SKM-1 (cell line): ENCODE data around the gene RNF166.
"Not testable (repeated sequence)": the region's sequence is repeated elsewhere in the genome, so short reads cannot be mapped to it uniquely, and the experiment has no call there.

Experiments
- DNase-seq: peaks from one replicate; lab custom pipeline; 2025; ENCODE audit not compliant: unreplicated experiment; lab: John Stamatoyannopoulos, UW

RNF166 gene

DNA sequence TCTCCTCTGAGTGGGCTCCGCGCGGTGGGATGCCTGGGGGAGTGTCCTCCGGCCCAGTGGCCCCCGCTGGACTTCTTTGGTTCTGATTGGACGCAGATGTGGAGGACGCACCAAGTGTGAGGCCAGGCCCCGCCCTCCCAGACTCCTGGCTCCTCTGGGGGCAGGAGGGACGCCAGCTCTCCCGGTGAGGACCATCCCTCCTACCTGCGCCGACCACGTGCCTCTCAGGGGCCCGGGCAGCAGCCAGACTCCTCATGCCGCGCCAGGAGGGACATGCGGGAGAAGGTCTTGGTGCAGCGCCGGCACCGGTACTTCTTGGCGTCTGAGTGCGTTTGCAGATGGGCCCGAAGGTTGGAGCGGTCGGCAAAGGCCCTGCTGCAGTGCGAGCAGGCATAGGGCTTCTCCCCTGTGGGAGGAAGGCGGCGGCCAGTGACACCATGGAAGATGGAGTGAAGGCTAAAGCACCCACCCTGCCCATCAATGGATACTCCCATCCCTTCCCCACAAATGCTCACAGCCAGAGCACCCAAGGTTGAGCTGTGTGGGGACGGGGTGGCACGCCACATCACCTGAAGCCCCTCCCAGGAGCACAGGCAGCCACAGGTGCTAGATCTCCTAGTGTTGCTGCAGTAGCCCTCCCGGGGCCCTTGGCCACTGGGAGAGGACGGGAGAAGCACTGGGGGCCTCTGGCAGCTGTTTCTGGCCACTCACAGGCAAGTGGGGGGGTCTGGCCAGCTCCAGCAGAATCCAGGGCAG is 27.8 kb downstream of the RNF166 start:
- no peak for DNase-seq

DNA sequence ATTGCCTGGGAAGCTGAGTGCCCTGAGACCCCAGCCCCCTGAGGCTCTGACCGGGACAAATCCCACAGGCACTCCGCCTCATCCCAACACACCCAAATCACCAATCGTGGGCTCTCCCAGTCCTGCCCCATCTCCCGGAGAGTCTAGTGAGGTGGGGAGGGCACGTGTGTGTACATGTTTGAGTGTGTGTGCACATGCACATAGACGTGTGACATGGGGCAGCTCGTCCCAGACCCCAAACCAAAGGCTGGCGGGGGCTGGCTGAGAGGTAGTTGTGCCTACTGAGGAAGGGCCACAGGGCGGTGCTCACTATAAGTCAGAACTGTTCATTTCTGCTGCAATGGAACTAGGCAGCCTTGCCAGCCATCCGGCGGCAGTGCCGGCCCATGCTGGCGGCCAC is 28.5 kb downstream of the RNF166 start:
- no peak for DNase-seq

DNA sequence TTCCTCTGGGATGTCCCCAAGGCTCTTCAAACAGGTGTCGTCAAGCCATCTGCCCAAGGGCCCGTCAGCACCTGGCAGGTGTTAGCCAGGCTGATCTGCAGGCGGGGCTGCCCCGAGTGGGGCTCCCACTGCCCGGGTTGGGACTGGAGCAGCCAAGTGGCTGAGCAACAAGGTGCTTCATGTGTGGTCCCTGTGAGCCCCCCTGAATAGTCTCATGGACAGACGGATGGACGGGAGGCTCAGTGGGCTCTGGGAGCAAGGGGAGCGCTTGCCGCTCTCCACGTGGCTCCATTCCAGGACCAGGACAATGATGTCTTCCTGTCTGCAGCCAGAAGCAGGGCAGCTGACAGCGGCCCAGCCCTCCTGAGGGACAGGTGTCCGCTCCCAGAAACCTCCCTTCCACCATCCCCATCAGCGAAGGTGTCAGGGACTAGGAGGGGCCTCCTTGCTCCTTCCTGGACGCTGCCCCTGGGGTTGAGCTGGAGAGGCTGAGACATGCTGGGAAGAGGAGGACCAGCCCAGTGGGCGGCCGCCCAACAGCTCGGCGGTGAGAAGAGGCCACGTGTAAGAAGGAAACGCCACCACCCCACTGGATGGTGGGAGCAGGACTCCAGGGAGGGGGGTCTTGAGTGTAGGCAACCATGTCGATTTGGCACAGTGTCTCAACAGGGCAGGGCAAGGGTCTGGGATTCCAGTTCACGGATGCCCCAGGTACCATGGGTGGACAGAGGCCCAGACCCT is 29.5 kb downstream of the RNF166 start:
- DNase-seq, result no peak

DNA sequence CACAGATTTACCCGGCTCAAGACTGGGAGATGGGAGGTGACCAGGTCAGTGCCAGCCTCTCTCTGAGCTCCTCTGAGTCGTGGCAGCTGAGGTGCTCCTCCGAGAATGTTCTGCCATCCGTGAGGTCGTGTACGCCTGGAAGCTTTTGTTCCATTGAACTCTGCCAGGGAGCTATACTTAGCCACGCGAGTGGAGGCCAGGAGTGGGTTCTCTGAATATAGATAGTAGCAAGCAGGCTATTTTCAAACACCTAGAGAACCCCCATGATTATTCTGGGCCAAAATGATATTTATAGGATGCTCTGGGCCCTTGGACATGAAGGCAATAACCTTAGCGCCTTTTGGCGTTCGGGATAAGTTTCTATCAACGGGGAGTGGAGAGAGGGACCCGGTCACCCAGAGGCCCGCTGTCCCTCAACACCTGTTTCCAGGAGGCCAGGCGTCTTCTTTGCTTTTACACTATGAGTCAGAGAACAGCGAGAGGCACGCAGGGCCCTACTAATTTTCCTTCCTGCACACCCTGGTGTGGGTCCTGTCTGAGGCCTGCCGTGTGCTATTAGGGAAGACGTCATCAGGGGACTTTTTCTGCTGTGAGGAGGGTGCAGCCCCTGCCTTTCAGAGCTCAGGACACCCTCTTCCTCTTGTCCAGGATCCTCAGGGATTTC is 32.4 kb downstream of the RNF166 start:
- DNase-seq, result no peak

DNA sequence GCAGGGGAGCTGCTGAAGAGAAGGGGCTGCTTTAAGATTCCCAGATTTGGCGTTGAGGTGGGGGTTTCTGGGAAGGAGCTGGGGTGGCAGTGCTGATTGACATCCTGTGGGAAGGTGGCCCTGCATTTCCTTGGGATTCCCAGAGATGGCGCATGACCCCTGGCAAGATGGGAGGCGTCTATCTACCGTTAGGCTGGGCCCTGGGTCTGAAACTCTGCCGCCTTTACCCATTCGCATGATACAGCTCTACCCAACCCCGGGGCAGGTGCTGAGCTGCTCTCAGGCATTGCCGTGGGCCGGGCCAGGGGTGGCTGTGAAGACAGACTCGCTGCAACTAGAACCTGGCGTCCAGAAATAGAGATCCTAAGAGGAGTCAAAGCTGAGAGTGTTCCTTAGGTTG is 33.4 kb downstream of the RNF166 start:
- no peak for DNase-seq

DNA sequence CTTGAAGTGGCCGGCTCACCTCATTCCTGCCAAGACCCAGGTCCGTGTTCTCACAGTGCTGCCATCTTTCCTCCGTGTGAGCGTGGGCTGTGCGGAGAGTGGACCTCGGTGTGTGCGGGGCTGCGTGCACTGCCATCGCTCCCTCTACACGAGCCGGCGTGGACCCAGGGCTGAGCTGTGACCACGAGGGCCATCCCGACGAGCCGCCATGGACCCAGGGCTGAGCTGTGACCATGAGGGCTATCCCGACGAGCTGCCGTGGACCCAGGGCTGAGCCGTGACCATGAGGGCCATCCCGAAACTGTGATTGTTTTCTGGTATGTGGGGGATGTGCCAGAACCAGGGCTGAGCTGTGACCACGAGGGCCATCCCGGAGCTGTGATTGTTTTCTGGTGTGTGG is 34.4 kb downstream of the RNF166 start:
- DNase-seq, result no peak

DNA sequence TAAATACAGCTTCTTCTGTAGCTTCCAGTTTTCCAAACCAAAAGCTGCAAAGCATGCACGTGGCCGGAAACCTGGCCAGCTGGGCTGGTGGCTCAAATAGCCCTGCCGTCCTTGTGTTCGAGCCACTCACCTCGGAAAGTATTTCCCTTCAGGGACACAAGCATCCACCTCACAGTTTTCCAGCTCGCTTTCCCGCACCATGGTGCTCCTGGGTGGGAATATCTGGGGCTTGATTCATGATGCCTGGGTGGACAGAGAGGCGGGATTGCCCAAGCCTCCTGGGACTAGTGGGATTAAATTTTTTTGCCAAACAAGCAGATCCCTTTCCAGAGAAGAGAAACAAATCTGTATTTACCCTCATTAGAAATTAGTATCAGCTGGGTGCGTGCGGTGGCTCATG is 36.2 kb downstream of the RNF166 start:
- no peak for DNase-seq

DNA sequence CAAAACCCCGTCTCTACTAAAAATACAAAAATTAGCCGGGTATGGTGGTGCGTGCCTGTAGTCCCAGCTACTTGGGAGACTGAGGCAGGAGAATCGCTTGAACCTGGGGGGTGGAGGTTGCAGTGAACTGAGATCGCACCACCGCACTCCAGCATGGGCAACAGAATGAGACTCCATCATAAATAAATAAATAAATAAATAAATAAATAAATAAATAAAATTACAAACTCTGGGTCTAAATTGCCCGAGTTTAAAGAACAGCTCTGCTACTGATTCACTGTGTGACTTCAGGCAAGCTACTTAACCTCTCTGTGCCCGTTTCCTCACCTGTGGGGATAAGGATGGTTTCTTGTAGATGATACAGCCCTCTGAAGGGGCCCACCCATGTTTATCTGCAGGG is 36.7 kb downstream of the RNF166 start:
- DNase-seq, result not testable (repeated sequence)

DNA sequence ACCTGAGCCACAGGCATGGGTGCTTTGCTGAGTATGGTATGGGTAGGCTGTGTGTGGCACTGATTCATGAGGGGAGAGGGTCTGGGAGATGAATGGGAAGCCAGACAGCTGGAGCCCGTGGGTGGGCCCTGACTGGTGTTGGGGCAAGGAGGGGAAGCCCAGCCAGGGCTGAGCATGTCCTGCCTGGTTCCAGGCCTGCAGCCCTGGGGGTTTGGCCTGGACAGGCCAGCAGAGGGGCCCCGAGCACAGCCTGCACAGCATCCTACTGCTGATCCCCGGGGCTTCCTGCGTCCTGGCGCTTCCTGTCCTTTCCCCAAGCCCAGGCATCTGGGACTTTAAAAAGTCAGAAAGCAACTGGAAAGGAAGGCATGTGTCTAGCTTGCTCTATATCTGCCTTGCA is 38.7 kb downstream of the RNF166 start:
- DNase-seq, result no peak

DNA sequence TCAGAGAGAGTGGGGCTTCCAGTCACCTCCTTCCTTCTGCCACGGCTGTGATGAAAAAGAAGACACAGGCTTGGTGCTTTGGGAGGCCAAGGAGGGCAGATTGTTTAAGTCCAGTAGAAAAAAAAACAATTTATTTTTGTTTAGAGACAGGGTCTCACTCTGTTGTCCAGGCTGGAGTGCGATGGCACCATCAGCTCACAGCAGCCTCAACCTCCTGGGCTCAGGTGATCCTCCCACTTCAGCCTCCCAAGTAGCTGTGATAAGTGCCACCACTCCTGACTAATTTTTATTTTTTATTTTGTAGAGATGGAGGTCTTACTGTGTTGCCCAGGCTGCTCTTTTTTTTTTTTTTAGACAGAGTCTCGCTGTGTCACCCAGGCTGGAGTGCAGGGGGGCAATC is 40.6 kb downstream of the RNF166 start:
- DNase-seq, result no peak

DNA sequence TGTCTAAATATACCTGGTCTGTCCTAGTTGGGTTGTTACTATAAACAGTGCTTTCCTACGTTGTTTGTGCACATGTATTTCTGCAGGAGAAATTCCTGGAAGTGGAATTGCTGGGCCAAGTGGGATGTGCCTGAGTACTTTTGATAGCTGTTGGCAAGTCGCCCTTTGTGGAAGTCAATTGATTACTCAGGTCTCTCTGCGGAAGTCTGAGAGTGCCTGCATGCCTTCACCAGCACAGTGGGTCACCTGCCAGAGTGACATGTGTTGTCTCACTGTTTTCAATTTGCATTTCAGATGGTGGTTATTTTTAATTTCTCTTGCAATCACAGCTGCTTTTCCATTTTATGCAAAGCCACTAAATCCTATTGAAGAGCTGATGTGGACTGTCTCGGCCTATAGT is 41.1 kb downstream of the RNF166 start:
- DNase-seq, result no peak

DNA sequence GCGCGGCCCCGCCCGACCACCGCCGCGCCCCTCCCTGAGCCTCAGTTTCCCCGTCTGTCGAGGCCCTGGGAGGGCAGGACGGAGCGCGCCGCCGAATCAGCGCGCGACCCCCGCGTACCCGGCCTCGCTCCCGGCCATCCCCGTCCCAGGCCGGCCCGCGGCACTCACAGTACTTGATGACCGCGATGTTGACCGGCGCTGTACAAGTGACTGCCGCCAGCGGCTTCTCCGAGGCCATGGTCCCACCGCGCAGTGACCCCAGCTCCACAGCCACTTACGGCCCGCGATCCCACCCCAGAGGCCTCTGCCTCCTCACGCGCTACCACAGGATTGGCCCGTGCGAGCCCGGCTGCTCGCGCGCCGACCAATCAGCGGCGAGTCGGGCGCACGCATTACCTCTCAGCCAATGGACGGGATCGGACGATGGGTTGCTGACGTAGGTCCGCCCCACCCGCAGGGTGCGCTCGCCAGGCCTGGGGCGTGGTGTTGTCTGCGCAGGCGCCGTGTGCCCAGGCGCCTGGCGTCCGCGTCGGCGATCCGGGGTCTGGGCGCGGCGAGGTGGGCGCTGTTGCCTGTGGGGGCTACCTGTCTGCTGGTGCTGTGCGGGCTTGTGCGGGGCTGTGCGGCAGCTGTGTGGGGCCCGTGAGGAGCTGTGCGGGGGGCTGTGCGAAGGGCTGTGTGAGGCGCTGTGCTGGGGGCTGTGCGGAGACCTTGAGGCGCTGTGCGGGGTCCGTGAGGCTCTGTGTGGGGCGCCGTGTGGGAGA is 43.2 kb downstream of the RNF166 start, which contains the start of gene MVD:
Gene MVD (minus strand): TSS at position 249 of the 764 bp plus-strand sequence. CDS start 11 bp downstream, at position 238.
- DNase-seq, result peak; percentile 92

DNA sequence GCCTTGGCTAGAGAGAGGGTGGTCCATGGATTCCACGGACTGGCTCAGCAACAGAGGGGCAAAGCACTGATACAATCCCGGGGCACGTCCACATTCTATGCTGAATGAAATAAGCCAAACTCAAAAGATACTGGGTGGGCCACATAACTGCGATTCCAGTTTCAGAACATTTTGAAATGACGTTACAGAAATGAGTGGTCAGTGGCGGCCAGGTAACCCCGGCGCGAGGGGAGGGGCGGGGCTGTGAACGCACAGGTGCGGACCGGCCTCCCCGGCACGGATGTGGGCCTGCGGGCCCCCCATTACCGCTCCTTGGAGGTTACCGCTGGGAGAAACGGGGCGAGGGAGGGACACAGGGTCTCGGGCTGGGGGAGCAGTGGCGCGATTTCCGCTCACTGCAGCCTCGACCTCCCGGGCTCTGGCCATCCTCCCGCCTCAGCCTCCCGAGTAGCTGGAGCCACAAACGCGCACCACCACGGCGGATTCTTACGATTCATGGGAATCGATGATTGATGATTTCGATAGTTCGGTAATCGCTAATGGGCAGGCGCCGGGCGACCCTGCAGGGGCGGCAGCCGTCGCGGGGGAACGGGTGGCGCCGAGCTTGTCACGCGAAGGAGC is 43.9 kb downstream of the RNF166 start:
- DNase-seq, result no peak

DNA sequence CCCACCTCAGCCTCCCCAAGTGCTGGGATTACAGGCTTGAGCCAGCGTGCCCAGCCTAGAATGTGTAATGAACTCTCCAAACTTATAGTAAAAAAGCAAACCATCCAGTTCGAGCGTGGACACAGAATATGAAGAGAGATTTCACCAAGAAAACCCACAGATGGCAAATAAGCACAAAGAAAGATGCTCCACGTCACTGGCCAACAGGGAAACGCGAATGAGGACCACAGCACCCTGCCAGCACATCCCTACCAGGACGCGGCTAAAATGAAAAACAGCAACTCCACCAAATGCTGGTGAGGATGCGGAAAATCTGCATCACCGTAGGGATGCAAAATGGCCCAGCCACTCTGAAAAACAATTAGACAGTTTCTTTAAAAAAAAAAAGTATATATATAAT is 44.7 kb downstream of the RNF166 start:
- no peak for DNase-seq

DNA sequence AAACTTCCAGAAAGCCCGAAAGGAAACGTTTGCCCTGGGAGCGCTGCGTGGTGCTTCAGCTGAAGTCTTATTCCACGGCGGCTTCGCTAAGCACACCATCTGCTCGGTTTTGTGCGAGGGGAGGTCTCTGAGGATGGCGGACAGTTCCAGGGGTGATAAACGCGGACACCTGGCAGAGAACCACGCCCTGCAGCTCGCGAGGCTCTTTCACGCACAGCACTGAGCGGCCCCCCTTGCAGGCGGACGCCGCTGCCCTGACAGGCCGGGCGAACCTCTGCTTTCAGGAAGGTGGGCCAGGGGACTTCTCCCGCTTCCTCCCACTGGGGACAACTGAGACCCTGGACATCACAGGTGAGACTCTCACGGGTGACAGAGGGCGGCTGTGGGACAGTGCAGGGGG is 47.0 kb downstream of the RNF166 start:
- DNase-seq, result no peak

DNA sequence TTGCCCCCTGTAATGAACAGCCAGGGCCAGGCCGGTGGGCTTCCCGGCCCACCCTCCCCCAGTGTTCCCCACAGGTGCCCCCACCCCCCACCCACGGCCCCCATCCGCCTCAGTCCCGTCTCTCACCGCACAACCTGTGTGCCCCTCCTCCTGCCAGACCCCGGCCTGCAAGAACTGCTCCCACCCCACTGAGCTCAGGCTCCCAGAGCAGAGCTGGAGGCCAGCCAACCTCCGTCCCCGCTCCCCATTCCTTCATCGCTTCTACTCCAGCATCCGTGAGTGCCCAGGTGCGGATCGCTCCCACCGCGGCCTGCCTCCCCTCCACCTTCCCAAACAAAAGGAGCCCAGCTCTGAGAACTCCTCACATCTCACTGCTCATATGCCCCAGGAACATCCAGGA is 47.5 kb downstream of the RNF166 start:
- no peak for DNase-seq

DNA sequence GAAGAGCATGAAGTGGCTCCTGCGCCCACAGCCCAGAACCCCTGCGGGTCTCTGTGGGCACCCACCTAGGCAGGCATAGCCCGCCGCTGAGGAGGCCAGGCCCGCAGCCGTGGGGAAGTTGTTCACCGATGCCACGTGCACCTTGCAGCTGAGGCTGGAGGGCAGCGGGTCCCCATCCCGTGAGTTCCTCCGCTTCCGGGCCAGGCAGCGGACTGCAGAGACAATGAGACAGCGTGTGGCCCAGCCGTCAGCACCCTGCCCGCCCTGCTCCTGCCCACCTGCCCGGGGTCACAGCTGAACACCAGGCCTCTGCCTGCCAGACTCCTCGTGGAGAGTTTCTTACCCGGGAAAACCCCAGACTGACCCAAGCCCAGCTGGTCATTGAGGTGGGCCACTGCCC is 48.8 kb downstream of the RNF166 start:
- no peak for DNase-seq

DNA sequence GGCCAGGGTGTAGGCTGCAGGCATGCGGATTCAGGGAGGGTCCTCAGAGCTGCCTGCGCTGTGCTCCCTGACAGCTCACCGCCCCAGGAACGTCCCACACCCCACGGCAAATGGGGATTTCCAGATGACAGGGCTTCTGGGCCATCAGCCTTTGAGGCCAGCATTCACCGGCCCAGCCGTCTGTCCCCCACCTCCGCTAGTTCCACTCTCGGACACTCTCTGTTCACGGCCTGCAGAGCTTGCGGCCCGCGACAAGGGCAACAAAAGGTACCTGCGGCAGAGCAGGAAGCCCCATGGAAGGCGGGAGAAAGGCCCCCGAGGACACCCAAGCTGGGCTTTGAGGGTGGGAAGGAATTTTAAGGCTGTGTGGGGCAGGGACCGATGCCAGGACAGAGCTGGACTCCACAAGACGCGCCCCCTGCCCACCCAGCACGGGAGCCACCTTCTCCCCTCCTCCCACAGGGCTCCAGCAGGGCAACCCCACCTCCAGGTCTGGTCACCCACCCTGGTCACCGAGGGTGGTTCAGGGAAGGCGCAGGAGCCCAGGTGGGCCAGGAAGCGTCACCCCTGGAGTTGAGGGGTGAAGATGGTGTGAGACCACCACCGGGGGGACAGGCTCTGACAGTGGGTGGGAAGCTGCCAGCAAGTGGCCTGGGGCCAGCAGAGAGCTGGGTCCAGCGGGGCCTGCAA is 49.8 kb downstream of the RNF166 start:
- no peak for DNase-seq

DNA sequence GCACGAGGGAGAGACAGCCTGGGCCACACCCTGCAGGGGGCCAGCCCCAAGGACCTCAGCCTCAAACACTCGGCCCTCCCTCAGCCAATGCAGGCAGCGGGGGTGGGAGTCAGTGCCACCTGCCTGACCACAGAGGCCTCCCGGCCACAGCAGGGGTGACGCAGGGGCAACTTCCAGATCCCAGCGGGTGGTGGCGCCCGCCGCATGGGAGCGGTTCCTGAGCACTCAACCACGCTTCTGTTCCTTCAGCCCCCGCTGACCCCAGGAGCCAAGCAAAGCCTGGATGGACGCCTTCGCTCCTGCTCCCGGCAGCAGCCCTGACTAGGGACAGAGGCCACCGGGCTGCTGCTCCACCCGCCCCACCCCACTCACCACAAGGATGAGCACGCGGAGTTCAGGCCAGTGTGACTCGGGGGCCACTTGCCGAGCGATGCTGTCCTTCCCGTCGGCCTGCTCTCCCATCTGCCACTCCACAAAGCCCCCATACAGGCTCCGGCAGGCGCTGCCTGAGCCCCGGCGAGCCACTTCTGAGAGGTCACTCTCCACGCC is 50.4 kb downstream of the RNF166 start:
- DNase-seq, result no peak
